Stimulated activated CD4-positive, alpha-beta T cell treated with anti-CD3 and anti-CD28 coated beads, Interleukin-12 subunit alpha, Interleukin-12 subunit beta, amount 100 ng/mL, for 4 hours (primary cell): Measurements from ENCODE around the gene U2AF1L4.
A peak's percentile ranks its signal among the peaks of the same experiment; 100 is the strongest.

Experiments used
- DNase-seq: peaks from one replicate; pipeline ENCODE4 v3.0.0-alpha.2; 2020

U2AF1L4 gene, protein sequence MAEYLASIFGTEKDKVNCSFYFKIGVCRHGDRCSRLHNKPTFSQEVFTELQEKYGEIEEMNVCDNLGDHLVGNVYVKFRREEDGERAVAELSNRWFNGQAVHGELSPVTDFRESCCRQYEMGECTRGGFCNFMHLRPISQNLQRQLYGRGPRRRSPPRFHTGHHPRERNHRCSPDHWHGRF

DNA sequence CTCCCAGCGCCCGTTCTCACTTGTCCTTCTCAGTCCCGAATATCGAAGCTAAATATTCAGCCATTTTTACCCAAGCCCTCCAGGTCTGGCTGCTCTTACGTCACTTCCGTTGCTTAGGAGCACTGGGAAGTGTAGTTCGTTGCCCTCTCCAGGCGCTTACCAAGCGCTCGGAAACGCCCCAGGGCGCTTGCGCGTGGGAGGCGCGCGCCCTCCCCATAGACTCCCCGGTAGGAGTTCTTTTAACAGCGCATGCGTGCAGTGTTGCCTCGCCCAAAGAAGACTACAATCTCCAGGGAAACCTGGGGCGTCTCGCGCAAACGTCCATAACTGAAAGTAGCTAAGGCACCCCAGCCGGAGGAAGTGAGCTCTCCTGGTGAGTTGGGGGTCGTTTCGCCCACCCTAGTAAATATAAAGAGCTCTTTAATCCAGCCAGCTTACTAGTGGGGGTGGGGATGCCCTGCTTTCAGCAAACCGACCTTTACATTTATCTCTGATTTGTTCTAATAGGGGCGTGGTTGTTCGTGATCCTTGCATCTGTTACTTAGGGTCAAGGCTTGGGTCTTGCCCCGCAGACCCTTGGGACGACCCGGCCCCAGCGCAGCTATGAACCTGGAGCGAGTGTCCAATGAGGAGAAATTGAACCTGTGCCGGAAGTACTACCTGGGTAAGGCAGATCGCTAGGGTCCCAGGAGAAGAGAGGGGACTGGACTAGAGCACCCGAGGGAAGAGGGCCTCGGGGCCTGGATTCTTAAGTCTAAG is at the start of gene U2AF1L4, which contains the start of gene PSENEN:
Gene U2AF1L4, minus strand, starts transcription at position 91 of the 759 bp plus-strand sequence. Its CDS starts 27 bp downstream, at position 64.
Gene PSENEN, plus strand, starts transcription at position 324 of the 759 bp plus-strand sequence. Its CDS starts 280 bp downstream, at position 604.
- DNase-seq, result peak; percentile 89

DNA sequence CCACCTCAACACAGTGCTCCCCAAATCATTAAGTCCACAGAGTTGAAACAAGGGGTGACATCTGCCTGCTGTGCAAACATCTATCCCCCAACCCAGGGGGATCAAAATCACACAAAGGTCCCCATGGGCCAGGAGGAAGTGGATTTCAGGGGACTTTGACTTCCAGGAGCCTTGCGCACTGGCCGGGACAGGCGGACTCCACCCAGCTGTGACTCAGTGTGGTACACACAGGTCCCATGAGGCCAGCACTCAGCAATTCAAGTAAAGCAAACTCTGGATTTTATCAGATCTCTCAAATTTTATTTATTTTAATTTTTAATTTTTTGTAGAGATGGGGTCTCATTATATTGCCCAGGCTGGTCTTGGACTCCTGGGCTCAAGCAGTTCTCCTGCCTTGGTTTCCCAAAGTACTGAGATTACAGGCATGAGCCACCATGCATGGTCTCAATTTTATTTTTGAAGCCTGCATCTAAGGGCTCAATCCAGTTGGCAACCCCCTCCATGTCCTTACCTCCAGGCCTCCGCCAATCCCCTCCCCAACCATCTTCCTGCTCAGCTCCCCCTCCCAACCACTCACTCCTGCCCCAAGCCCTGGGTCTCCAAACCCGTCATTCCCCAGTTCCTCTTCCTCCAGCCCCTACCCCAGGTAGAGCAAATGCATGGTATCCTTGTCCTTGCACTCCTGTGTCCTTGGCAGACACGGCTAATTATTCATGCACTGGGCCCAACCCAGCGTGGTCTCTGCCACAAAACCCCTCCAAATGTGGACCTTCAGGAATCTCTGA is 48.4 kb upstream of the U2AF1L4 start:
- DNase-seq, result no peak

DNA sequence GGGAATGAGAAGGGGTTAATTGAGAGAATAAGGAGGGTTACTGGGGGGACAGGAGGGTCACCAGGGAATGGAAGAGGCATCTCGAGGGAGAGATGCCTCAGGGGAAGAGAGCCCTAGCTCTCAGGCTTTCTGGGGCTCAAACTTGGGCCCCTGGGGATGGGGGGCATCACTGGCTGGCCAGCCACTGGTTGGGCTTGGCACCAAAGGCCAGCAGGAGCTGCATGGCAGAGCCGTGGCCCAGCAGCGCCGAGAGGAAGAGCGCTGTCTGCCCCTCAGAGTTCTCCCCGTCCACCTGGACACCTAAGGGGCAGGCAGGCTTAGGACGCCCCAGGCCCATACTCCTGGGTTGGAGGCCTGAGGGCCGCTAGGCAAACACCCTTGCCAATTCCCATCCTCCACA is 47.7 kb upstream of the U2AF1L4 start:
- no peak for DNase-seq

DNA sequence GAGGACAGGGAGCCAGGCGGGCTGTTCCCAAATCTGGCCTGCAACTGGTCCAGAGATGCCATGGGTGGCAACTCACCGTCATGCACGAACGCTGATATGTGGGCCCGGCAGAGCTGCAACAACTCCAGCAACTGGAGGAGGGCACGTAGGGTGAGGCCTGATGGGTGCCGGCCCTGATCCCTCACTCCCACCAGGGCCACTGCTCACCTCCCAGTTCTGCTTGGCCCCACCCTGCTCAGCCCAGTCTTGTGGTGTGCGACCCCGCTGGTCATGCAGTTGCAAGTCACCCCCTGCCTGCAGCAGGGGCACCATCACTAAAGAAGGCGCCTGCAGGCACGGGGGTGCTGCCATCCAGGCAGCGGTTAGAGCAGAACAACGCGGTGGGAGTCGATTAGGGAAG is 47.1 kb upstream of the U2AF1L4 start:
- no peak for DNase-seq

DNA sequence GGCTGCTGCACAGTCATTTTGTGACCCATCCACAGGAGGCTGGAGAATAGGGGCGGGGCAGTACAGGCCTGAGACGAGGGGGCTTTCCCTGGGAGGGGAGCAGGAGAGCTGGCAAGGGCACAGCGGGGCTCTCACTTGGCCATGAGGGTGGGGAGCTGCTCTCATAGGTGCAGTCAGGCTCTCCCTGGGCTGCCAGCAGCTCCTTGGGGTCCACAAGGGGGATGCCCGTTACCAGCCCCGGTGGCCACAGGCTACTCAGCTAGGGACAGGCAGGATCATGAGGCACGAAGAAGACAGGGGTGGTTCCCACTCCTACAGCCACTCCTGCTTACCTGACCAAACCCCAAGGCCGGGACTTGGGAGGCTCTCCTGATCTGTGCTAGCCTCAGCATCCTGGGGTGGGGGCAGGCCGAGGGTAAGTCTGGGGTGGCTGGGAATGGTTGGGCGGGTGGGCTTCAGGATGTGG is 46.6 kb upstream of the U2AF1L4 start:
- no peak for DNase-seq

DNA sequence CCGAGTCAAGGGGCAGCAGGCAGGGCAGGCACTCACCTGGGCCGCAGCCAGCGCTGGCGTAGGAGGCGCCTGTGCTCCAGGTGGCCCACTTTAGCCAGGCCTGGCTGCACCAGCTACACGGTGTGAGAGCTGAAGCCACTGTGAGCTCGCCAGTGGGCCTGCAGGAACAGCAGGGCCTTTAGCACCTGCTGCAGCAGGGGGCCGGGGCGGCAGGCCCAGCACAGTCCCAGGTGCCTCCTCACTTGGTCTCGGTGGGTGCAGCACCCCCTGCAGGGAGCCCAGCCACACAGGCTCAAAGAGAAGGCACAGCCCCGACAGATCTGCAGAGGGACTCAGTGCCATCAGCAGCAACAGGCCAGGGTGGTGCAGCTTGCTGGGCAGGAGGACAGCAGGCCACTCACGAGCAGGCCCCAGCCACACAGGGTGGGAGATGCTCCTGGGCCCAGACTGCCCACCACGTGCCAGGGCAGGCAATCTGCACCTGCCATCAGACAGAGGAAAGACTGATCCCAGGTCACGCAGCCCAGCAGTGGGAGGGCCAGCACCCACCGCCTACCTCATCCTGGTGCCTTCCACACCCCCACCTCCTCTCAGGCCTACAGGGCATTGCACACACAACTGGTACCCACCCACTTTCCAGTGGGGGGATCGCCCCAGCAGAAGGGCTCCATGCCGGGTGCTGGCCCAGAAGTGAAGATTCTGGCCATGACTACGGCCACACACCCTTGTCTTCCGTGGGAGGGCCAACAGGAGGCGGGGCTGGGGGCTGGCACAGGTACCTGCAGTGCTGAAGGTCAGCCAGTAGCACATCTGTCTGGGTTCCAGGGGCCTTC is 46.0 kb upstream of the U2AF1L4 start:
- DNase-seq, result no peak

DNA sequence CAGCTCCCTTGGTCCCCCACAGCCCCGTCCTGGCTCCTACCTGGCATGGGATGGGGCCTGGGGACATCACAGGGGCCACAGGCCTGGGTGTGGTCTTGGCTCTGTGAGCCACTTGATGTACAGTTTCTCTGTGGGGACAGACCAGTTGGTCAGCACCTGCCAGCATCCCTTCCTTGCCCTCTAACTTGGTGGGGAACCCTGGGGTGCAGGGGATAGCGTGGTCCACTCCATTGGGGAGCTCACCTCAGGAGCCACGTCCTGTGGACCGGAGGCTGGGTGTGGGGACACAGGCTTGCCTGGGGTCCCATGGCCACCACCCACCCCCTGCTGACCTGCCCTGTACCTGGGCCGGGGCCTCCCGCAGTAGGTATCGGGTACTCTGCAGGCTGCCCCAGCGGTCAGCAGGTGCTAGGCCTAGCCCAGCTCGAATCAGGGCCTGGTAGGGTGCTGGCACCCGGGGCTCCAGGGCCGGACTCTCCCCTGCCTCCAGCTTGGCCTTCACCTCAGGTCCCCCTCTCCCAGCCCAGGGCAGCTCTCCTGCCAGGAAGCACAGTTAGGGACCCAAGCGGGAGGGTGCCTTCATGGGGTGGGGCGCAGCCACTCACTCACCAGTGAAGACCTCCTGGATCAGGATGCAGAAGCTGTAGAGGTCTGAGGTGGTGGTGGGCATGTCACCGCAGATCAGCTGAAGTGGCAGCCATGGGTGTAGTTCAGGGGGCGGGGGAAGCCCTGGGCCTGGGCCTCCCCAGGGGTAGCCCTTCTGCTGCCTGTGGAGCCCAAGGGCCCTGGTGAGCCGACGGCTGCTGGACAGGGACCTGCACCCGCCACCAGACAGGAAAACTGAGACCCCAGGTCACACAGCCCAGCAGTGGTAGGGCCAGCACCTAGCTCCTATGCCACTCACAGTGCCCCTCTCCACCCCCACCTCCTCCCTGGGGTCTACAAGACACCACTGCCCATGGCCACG is 45.0 kb upstream of the U2AF1L4 start:
- no peak for DNase-seq

DNA sequence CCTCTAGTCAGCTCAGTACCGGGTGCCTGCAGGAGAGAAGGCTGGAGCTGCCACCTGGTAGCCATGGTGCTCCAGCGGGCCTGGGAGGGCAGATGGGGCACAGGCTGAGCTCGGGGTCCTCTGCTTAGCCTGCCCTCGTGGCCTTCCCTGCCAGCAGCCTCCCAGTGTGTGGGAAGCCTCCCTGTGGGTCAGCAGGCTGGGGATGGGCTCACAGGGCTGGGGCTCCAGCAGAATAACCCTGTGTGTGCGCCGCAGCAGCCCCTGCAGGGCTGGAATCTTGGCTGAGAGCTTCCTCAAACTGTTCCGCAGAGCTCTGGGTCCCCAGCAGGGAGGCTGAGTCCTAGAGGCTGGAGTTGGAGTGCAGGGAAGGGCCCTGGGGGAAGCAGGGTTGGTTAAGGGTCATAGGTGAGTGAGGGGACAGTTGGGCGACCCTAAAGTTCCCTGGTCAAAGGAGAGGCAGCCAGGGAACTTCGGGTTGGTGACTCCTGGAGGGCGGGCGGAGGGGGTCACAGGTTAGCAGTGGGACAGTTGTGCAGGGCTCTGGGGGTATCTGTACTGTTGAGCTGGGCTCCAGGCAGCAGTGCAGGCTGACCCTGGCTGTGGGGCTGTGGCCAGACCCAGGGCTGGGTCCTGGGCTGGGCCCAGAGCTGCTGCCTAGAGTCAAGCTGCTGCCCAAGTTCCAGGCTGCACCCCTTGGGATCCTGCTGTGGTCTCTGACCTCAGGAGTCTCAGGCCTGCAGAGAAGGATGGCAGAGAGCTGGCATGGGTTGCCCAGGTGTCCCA is 44.2 kb upstream of the U2AF1L4 start:
- no peak for DNase-seq

DNA sequence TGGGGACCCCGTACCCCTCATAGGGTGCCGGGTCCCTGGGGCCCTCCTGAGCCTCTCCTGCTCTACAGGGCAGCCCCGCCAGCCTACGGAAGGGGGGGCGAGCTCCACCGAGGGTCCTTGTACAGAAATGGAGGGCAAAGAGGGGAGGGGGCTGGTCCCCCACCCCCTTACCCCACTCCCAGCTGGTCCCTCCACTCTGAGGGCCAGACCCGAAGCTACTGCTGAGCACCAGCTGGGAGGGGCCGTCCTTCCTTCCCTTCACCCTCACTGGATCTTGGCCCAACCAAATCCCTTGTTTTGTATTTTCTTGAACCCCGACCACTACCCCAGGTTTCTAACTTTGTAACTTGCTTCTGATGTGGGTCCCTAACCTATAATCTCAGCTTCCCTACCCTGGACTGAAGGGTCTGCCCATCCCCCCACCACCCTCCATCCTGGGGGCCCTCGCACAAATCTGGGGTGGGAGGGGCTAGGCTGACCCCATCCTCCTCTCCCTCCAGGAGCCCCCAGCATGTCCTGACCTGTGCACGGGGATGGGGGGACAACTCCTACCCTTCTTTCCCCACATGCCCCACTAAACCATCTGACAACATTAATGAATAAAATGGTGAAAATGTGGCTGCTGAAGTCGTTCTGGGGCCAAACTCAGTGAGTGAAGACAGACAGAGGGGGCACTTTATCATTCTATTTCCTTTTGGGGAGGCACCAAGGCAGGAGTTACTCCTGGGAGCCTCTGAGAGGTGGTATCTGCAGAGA is 43.2 kb upstream of the U2AF1L4 start:
- DNase-seq, result no peak

DNA sequence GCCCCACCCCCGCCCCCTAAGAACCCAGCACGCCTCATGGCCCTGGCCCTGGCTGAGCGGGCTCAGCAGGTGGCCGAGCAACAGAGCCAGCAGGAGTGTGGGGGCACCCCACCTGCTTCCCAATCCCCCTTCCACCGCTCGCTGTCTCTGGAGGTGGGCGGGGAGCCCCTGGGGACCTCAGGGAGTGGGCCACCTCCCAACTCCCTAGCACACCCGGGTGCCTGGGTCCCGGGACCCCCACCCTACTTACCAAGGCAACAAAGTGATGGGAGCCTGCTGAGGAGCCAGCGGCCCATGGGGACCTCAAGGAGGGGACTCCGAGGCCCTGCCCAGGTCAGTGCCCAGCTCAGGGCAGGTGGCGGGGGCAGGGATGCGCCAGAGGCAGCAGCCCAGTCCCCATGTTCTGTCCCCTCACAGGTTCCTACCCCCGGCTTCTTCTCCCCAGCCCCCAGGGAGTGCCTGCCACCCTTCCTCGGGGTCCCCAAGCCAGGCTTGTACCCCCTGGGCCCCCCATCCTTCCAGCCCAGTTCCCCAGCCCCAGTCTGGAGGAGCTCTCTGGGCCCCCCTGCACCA is 42.1 kb upstream of the U2AF1L4 start:
- DNase-seq, result no peak

DNA sequence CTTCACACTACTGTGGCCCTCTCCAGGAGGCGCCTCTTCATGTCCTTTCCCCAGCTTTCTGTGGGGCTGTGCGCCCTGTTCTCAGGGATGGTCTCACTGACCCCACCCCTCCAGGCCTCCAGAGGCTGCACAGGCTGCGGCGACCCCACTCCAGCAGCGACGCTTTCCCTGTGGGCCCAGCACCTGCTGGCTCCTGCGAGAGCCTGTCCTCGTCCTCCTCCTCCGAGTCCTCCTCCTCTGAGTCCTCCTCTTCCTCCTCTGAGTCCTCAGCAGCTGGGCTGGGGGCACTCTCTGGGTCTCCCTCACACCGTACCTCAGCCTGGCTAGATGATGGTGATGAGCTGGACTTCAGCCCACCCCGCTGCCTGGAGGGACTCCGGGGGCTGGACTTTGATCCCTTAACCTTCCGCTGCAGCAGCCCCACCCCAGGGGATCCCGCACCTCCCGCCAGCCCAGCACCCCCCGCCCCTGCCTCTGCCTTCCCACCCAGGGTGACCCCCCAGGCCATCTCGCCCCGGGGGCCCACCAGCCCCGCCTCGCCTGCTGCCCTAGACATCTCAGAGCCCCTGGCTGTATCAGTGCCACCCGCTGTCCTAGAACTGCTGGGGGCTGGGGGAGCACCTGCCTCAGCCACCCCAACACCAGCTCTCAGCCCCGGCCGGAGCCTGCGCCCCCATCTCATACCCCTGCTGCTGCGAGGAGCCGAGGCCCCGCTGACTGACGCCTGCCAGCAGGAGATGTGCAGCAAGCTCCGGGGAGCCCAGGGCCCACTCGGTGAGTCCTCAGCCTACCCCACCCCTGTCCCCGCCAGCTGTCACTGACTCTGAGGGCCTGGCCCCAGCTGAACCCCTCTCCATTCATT is 41.3 kb upstream of the U2AF1L4 start:
- DNase-seq, result no peak

DNA sequence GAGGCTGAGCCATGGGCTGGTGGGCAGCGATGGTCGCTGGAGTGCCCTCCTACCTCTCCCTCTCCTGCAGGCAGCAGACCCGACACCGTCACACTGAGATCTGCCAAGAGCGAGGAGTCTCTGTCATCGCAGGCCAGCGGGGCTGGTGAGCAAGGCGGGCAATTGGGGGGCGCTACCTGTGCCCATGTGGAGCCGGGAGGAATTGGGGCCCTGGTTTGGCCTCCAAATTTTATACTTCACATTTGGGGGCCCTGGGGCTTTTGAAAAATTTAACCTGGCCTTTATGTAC is 40.1 kb upstream of the U2AF1L4 start:
- DNase-seq, result no peak

DNA sequence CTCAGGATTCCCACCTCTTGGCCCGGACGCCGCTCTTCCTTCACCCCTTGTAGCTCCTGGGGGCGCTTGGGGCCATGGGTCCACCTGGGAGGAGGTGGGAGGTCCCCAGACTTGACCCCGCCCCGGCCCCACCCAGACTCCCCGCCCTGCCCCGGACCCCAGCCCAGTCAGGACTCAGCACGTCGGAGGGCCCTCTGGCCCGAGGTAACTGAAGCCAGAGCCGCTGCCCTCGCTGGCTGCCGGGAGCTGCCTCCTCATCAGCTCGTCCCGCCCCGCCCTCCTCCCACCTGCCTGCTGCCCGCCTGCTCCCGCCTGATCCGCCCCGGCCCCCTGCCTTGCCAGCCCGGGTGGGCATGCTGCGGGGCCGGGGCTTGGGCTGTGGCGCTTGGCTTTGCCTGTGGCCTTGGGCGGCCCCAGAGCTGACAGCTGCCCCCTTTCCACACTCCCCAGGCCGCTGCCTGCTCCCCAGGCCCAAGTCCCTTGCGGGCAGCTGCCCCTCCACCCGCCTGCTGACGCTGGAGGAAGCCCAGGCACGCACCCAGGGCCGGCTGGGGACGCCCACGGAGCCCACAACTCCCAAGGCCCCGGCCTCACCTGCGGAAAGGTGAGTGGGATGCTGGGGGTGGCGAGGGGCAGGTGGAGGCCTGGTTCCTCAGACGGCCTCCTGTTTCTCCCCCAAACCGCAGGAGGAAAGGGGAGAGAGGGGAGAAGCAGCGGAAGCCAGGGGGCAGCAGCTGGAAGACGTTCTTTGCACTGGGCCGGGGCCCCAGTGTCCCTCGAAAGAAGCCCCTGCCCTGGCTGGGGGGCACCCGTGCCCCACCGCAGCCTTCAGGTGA is 39.5 kb upstream of the U2AF1L4 start:
- DNase-seq, result no peak

DNA sequence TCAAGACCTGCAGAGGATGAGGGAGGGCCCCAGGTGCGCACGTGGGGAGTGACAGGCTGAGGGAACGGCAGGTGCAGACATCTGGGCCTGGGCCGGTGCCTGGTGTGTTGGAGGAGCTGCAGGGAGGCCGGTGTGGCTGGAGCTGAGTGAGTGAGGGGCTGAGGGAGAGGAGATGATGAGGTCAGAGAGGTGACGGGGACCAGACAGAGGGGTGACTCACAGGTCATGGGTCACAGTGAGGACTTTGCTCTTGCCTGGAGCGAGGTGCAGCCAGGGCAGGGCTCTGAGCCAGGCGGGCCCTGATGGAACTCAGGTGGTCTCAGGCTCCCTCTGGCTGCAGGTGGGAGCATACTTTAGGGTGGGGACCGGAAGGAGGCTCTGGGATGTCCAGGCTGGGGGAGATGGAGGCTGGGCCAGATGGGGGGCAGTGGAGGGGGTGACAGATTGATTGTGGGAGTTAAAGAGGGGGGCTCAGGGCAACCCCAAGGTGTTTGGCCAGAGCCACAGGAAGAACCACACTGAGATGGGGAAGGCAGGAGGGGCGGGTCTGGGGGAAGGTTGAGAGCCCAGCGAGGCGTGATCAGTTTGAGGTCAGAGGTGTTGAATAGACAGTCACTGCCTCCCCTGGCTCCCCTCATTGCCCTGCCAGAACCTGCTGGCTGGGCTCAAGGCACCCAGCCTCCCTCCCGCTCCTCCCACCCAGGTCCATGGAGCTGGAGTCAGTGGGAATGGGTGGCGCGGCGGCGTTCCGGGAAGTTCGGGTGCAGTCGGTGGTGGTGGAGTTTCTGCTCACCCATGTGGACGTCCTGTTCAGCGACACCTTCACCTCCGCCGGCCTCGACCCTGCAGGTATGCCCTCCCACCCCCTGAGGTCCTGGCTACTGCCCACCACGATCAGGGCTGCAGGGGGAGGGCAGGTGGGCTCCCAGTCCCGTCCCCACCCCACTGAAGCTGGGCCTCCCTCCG is 38.5 kb upstream of the U2AF1L4 start:
- no peak for DNase-seq

DNA sequence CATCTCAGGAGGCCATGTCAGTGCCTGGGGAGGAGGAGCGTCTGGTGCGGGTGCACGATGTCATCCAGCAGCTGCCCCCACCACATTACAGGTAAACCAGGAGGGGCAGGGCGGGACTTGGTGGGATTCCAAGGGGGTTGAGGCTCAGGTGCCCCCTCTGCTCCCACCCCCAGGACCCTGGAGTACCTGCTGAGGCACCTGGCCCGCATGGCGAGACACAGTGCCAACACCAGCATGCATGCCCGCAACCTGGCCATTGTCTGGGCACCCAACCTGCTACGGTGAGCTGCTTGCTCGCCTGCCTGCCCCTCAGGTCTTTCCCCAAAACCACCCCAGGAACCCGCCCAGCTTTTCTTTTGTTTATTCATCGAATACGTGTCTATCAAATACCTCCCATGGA is 37.4 kb upstream of the U2AF1L4 start:
- DNase-seq, result no peak

DNA sequence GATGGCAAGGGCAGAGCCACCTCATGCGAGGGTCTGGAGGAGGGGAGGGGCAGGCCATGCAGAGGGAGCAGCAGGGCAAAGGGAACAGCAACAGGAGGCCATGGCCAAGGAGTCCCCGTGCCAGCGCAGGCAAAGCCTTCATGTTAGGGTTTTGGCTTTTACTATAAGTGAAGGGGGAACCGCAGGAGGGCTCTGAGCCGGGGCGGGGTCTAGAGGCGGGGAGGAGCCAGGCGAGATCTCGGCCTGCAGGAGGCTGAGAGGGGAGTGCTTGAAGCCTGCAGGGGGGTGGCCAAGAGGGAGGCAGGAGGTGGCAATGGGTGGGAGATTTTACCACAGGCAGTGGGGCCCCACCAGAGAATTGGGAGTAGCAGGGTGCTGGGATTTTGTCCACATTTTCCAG is 36.4 kb upstream of the U2AF1L4 start:
- no peak for DNase-seq

DNA sequence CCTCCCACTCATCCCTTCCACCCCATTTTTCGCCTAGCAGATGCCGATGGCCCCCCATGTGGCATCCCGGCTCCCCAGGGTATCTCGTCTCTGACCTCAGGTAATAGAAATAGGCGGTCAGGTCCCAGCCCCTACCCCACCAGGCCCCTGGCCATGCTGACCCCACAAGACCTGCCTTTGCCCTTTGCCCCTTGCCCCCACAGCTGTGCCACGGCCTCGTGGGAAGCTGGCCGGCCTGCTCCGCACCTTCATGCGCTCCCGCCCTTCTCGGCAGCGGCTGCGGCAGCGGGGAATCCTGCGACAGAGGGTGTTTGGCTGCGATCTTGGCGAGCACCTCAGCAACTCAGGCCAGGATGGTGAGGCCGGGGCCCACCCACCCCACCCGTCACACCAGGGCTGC is 35.5 kb upstream of the U2AF1L4 start:
- DNase-seq, result no peak
